HG02759 (cell line): ENCODE results near the gene SLC39A8.
"Not testable (repeated sequence)": the region's sequence is repeated elsewhere in the genome, so short reads cannot be mapped to it uniquely, and the experiment has no call there.

Experiments
- ATAC-seq: cut with Tn5 transposase; IDR thresholded peaks from one replicate; pipeline ENCODE4 v1.9.1; 2021; ENCODE audit warnings: mild to moderate bottlenecking, moderate library complexity; ENCODE audit not compliant: unreplicated experiment

The SLC39A8 gene

GRCh38 chr4:102344954-102345794 lies at the start of gene SLC39A8:
Gene SLC39A8 (minus strand): TSS chr4:102345482. CDS start chr4:102344662, 820 bp downstream.
- peak; percentile 80 for ATAC-seq

- no peak for ATAC-seq
These were observed 46.9 kb upstream of the SLC39A8 start for GRCh38 chr4:102392033-102392744.

- ATAC-seq: peak; percentile 89
These were observed 45.2 kb upstream of the SLC39A8 start for GRCh38 chr4:102390438-102390837.

- ATAC-seq: no peak
These were observed 43.3 kb upstream of the SLC39A8 start for GRCh38 chr4:102388611-102389010.

- ATAC-seq: no peak
These were observed 42.4 kb upstream of the SLC39A8 start for GRCh38 chr4:102387552-102388150.

GRCh38 chr4:102386966-102387365 lies 41.7 kb upstream of the SLC39A8 start:
- no peak for ATAC-seq

- ATAC-seq: not testable (repeated sequence)
These were observed 35.0 kb upstream of the SLC39A8 start for GRCh38 chr4:102380253-102380652.

GRCh38 chr4:102362922-102363432 lies 17.7 kb upstream of the SLC39A8 start:
- ATAC-seq: no peak

- no peak for ATAC-seq
These were observed 12.8 kb upstream of the SLC39A8 start for GRCh38 chr4:102358128-102358527.

- ATAC-seq: not testable (repeated sequence)
These were observed 12.4 kb upstream of the SLC39A8 start for GRCh38 chr4:102357637-102358036.

GRCh38 chr4:102356562-102357202 lies 11.4 kb upstream of the SLC39A8 start:
- no peak for ATAC-seq

GRCh38 chr4:102355748-102356147 lies 10.5 kb upstream of the SLC39A8 start:
- no peak for ATAC-seq

GRCh38 chr4:102354671-102355454 lies 9.6 kb upstream of the SLC39A8 start:
- ATAC-seq: no peak

GRCh38 chr4:102352781-102353180 lies 7.5 kb upstream of the SLC39A8 start:
- no peak for ATAC-seq

- ATAC-seq: no peak
These were observed 5.4 kb upstream of the SLC39A8 start for GRCh38 chr4:102350634-102351033.

- no peak for ATAC-seq
These were observed 3.4 kb upstream of the SLC39A8 start for GRCh38 chr4:102348701-102349100.

GRCh38 chr4:102345795-102346100 lies 466 bp upstream of the SLC39A8 start:
- ATAC-seq: no peak

- ATAC-seq: peak; percentile 57
These were observed 745 bp downstream of the SLC39A8 start for GRCh38 chr4:102344520-102344953.

GRCh38 chr4:102343964-102344519 lies 1.2 kb downstream of the SLC39A8 start:
- ATAC-seq: peak; percentile 41
